ENCODE measurements around the gene OXSR1.
A peak's percentile ranks its signal among the peaks of the same experiment; 100 is the strongest.
"Not testable (repeated sequence)": the region's sequence is repeated elsewhere in the genome, so short reads cannot be mapped to it uniquely, and the experiment has no call there.

Gene OXSR1

GRCh38 chr3:38128303-38128655, 37.1 kb upstream of the OXSR1 start:
- no peak for DNase-seq

GRCh38 chr3:38129058-38129457, 36.3 kb upstream of the OXSR1 start:
- DNase-seq = no peak

GRCh38 chr3:38130631-38131065, 34.7 kb upstream of the OXSR1 start:
- no peak for DNase-seq

GRCh38 chr3:38131621-38132369, 33.5 kb upstream of the OXSR1 start:
- DNase-seq = no peak

GRCh38 chr3:38133209-38133556, 32.2 kb upstream of the OXSR1 start:
- no peak for DNase-seq

GRCh38 chr3:38133557-38134405, 31.6 kb upstream of the OXSR1 start:
- no peak for DNase-seq

- DNase-seq = not testable (repeated sequence)
Observed at GRCh38 chr3:38134517-38135143, 30.7 kb upstream of the OXSR1 start.

- DNase-seq = not testable (repeated sequence)
Observed at GRCh38 chr3:38135621-38136277, 29.6 kb upstream of the OXSR1 start.

GRCh38 chr3:38136393-38136776, 29.0 kb upstream of the OXSR1 start:
- no peak for DNase-seq

GRCh38 chr3:38136777-38137614, 28.3 kb upstream of the OXSR1 start, which contains the start of gene ACAA1:
ACAA1 (minus strand) TSS chr3:38137127; CDS start chr3:38137035, 92 bp downstream.
- DNase-seq = peak; percentile 97

GRCh38 chr3:38137615-38138348, 27.6 kb upstream of the OXSR1 start:
- no peak for DNase-seq

GRCh38 chr3:38138349-38139190, 26.8 kb upstream of the OXSR1 start, which contains the start of gene MYD88:
MYD88 (plus strand) TSS chr3:38138661; CDS start chr3:38138701, 40 bp downstream.
- peak; percentile 92 for DNase-seq

GRCh38 chr3:38139191-38139590, 26.1 kb upstream of the OXSR1 start:
- no peak for DNase-seq

GRCh38 chr3:38139652-38140051, 25.7 kb upstream of the OXSR1 start:
- peak; percentile 21 for DNase-seq

- no peak for DNase-seq
Observed at GRCh38 chr3:38140326-38141172, 24.8 kb upstream of the OXSR1 start.

GRCh38 chr3:38141173-38141951, 24.0 kb upstream of the OXSR1 start:
- no peak for DNase-seq

- no peak for DNase-seq
Observed at GRCh38 chr3:38141952-38142273, 23.4 kb upstream of the OXSR1 start.

- DNase-seq = no peak
Observed at GRCh38 chr3:38142959-38143358, 22.4 kb upstream of the OXSR1 start.

GRCh38 chr3:38143511-38143910, 21.8 kb upstream of the OXSR1 start:
- no peak for DNase-seq

All from retina (tissue), 1 donor.